K562 (cell line): ENCODE measurements around the gene ISLR2. TPM values are rescaled to one million over a fixed set of nuclear protein-coding genes. Genes with fewer than 3 reads are reported as not detected.

Source experiments
- ATAC-seq: fragments of 200-7000 bp; cut with Tn5 transposase; 3 replicates; pipeline ENCODE4 v1.9.1; 2020; ENCODE audit warnings: moderate library complexity
- BruUV-seq: library from RNA; stranded (reverse); fragments of 400-500 nt; replicated peaks from 2 replicates; lab custom pipeline; 2021; lab: Mats Ljungman, UMichigan
- CTCF ChIA-PET: fragments of 300-600 bp; formaldehyde crosslinking; extraction: SDS; loops from one replicate; lab custom pipeline; 2021; ENCODE audit warnings: low intra/inter-chr PET ratio; lab: Yijun Ruan, JAX
- POLR2A ChIA-PET: fragments of 300-600, 350-650 bp; sonication (Branson Sonifier 250); formaldehyde crosslinking; extraction: SDS; loops from one replicate; lab custom pipeline; 2021; ENCODE audit warnings: antibody characterized with exemption, inconsistent platforms; lab: Yijun Ruan, JAX
- DNase-seq, 4 experiments: peaks; one replicate each; pipeline versions ENCODE4 v3.0.0 to v3.0.0-alpha.2; 2011 to 2018; ENCODE audit warnings: low spot score in 3 of 4, mixed read lengths in 3 of 4; ENCODE audit errors: extremely low read depth in 1 of 4
- FAIRE-seq: peaks from 2 replicates; lab custom pipeline; 2011; peaks lifted over from hg19 to GRCh38; lab: Jason Lieb, UNC
- H2AFZ ChIP-seq: 2 replicates; pipeline ENCODE4 v1.6.0; 2011; ENCODE audit warnings: low read depth, low read length, control low read depth, inconsistent platforms
- H3K27ac ChIP-seq: fragments of 200-600 bp; 3 replicates; pipeline ENCODE4 v1.8.0; 2011; ENCODE audit warnings: low read depth, mild to moderate bottlenecking, control low read depth, inconsistent platforms, low read length, moderate library complexity, mixed read lengths; ENCODE audit errors: extremely low read depth
- H3K27me3 ChIP-seq, 2 experiments: fragments of 300-600 bp in 1 of 2; 2 replicates in 1 of 2; 3 replicates in 1 of 2; pipeline versions ENCODE4 v1.6.0 to v1.8.0; 2011; ENCODE audit warnings: inconsistent platforms in 2 of 2, low read length in 2 of 2, mild to moderate bottlenecking in 1 of 2, mixed read lengths in 1 of 2, moderate library complexity in 1 of 2; ENCODE audit not compliant: control insufficient read depth in 2 of 2, insufficient read depth in 2 of 2
- H3K36me3 ChIP-seq: fragments of 300-600 bp; 3 replicates; pipeline ENCODE4 v1.8.0; 2011; ENCODE audit warnings: mild to moderate bottlenecking, low read length, inconsistent platforms; ENCODE audit not compliant: control insufficient read depth, insufficient read depth
- H3K4me1 ChIP-seq, 2 experiments: fragments of 200-600 bp in 1 of 2; replicated peaks in 1 of 2; 2 replicates in 1 of 2; 3 replicates in 1 of 2; pipeline versions ENCODE4 v1.5.1 to v1.8.0; 2011; ENCODE audit warnings: inconsistent platforms in 2 of 2, low read length in 2 of 2, mild to moderate bottlenecking in 1 of 2, mixed read lengths in 1 of 2, moderate library complexity in 1 of 2; ENCODE audit not compliant: control insufficient read depth in 2 of 2, insufficient read depth in 2 of 2
- H3K4me2 ChIP-seq: 2 replicates; pipeline ENCODE4 v1.6.1; 2011; ENCODE audit warnings: low read length, control low read depth, inconsistent platforms, mixed read lengths; ENCODE audit not compliant: insufficient read depth
- H3K4me3 ChIP-seq: fragments of 200-600 bp; sonication (generic), shearing (Covaris generic); 2 replicates; pipeline ENCODE4 v1.5.1; 2016; ENCODE audit warnings: control low read depth, inconsistent platforms
- H3K79me2 ChIP-seq: fragments of 200-600 bp; 3 replicates; pipeline ENCODE4 v1.8.0; 2011; ENCODE audit warnings: low read length, inconsistent platforms; ENCODE audit not compliant: control insufficient read depth, insufficient read depth
- H3K9ac ChIP-seq, 2 experiments: 2 replicates each; pipeline versions ENCODE4 v1.6.0 to v1.6.1; 2011; ENCODE audit warnings: low read depth in 2 of 2, low read length in 2 of 2, control low read depth in 1 of 2, inconsistent platforms in 1 of 2, mild to moderate bottlenecking in 1 of 2, mixed read lengths in 1 of 2; ENCODE audit not compliant: insufficient read depth in 1 of 2
- H3K9me1 ChIP-seq: one replicate; pipeline ENCODE4 v1.6.0; 2011; ENCODE audit warnings: inconsistent platforms, mild to moderate bottlenecking, low read length, moderate library complexity; ENCODE audit not compliant: control insufficient read depth, insufficient read depth
- H3K9me3 ChIP-seq: replicated peaks from 2 replicates; pipeline ENCODE4 v1.5.1; 2011; ENCODE audit warnings: low read depth, low read length, inconsistent platforms; ENCODE audit not compliant: control insufficient read depth, insufficient read depth
- H4K20me1 ChIP-seq: replicated peaks from 2 replicates; pipeline ENCODE4 v1.6.1; 2011; ENCODE audit warnings: low read length, inconsistent platforms, mixed read lengths; ENCODE audit not compliant: control insufficient read depth, insufficient read depth
- CBX1 ChIP-seq: sonication (generic); IDR thresholded peaks from 2 replicates; pipeline ENCODE4 v1.6.1; 2016; ENCODE audit warnings: antibody characterized with exemption, low read depth, mild to moderate bottlenecking
- ELF2 ChIP-seq: fragments of 250-450 bp; sonication (Bioruptor Pico); IDR thresholded peaks from 2 replicates; pipeline ENCODE4 v1.5.0; 2021; ENCODE audit warnings: mild to moderate bottlenecking
- EP300 ChIP-seq: IDR thresholded peaks from 2 replicates; pipeline ENCODE4 v1.6.1; 2012; ENCODE audit warnings: low read length, improper control_type of control experiment
- FOS ChIP-seq: IDR thresholded peaks from 3 replicates; pipeline ENCODE4 v1.6.1; 2011; ENCODE audit not compliant: insufficient read length; ENCODE audit errors: extremely low read depth
- HMG20A ChIP-seq: fragments of 450-650 bp; formaldehyde crosslinking; conservative IDR thresholded peaks from 2 replicates; pipeline ENCODE4 v1.4.0; 2020; ENCODE audit warnings: mild to moderate bottlenecking, mixed read lengths
- MAFF ChIP-seq: IDR thresholded peaks from 2 replicates; pipeline ENCODE4 v1.6.1; 2012; ENCODE audit warnings: low read length, improper control_type of control experiment
- NFE2L1 ChIP-seq: fragments of 450-650 bp; IDR thresholded peaks from 2 replicates; pipeline ENCODE4 v1.6.1; 2016; ENCODE audit warnings: missing genetic modification characterization, low read depth, mild to moderate bottlenecking, missing compliant biosample characterization, moderate library complexity, borderline replicate concordance
- SRF ChIP-seq, 2 experiments: fragments of 250-450, 450-650 bp in 1 of 2; sonication (Bioruptor Pico) in 1 of 2; sonication (generic) in 1 of 2; formaldehyde crosslinking; IDR thresholded peaks; 2 replicates each; pipeline versions ENCODE4 v1.5.0 to v1.5.1; 2020 to 2022; ENCODE audit warnings: mild to moderate bottlenecking in 1 of 2, missing genetic modification reagents in 1 of 2
- TARDBP ChIP-seq: fragments of 450-650 bp; IDR thresholded peaks from 2 replicates; pipeline ENCODE4 v1.6.1; 2016
- U2AF2 ChIP-seq: fragments of 200-400 bp; formaldehyde crosslinking; optimal IDR thresholded peaks from 2 replicates; pipeline ENCODE3; 2017; ENCODE audit warnings: low read depth, mild to moderate bottlenecking, low read length
- ZNF589 ChIP-seq: fragments of 200-800 bp; sonication (Bioruptor generic); IDR thresholded peaks from 2 replicates; pipeline ENCODE4 v1.6.1; 2016; ENCODE audit warnings: low read depth, missing genetic modification characterization, missing compliant biosample characterization
- ZNF644 ChIP-seq: fragments of 200-800 bp; sonication (Bioruptor generic); IDR thresholded peaks from 2 replicates; pipeline ENCODE4 v1.6.1; 2016; ENCODE audit warnings: low read depth, missing genetic modification characterization, missing compliant biosample characterization
- WGBS: fragments of 100-300 bp; shearing (Covaris generic); methylation state at CpG from one replicate; pipeline ENCODE4 v1.1.6; 2016; ENCODE audit warnings: low coverage, mixed read lengths; ENCODE audit not compliant: insufficient coverage; ENCODE audit errors: missing lambda C conversion rate; 5-methylcytosine and 5-hydroxymethylcytosine counted together
- in situ Hi-C: fragments of 300-500 bp; cut with MboI; formaldehyde crosslinking; loops from 4 replicates; pipeline ENCODE4 v1.15.0; 2018; ENCODE audit warnings: inconsistent platforms, mixed read lengths
- intact Hi-C: fragments of 100-400 bp; cut with micrococcal nuclease; formaldehyde crosslinking; loops from 2 replicates; pipeline ENCODE4 v1.14.2; 2022
- polyA plus RNA-seq, 8 experiments: library from polyadenylated mRNA; depleted of rRNA in 4 of 8; stranded (reverse) in 5 of 8; unstranded in 3 of 8; fragments of >200 nt; fragmentation: Nextera tagmentation in 2 of 8; fragmentation: Illumina TruSeq in 1 of 8; extraction: Ambion mirVana in 2 of 8; extraction: Trizol in 1 of 8; gene quantifications; 2 replicates each; pipeline versions ENCODE4 v1.2.1 to v1.2.3, GENCODE V29; 2011 to 2014; ENCODE audit warnings: inconsistent platforms in 1 of 8, missing spikeins in 1 of 8
- total RNA-seq, 7 experiments: library from RNA; depleted of rRNA in 6 of 7; stranded (reverse); fragments of >200 nt in 6 of 7; fragmentation: Illumina TruSeq in 2 of 7; extraction: Trizol in 2 of 7; gene quantifications; 2 replicates each; pipeline versions ENCODE4 v1.2.1 to v1.2.3, GENCODE V29; 2011 to 2021; ENCODE audit warnings: low replicate concordance in 1 of 7
- TF ChIP-seq, protein P1 (sequence below), 2 experiments: IDR thresholded peaks; 2 replicates each; pipeline ENCODE4 v1.6.1; 2011; ENCODE audit warnings: borderline replicate concordance in 1 of 2, control low read depth in 1 of 2, low read depth in 1 of 2, low read length in 1 of 2, mild to moderate bottlenecking in 1 of 2, mixed read lengths in 1 of 2, moderate library complexity in 1 of 2; ENCODE audit not compliant: insufficient read depth in 1 of 2, insufficient read length in 1 of 2, poor library complexity in 1 of 2, severe bottlenecking in 1 of 2; ENCODE audit errors: extremely low read depth in 1 of 2
- TF ChIP-seq, protein P2 (sequence below): fragments of 450-650 bp; IDR thresholded peaks from 2 replicates; pipeline ENCODE4 v1.7.0; 2016; ENCODE audit warnings: borderline replicate concordance

The ISLR2 gene
- total and polyA plus RNA-seq, 9 of the 15 experiments (the other 6 are each of a cell fraction or from before 2014, with no cell fraction given) = not detected

DNA sequence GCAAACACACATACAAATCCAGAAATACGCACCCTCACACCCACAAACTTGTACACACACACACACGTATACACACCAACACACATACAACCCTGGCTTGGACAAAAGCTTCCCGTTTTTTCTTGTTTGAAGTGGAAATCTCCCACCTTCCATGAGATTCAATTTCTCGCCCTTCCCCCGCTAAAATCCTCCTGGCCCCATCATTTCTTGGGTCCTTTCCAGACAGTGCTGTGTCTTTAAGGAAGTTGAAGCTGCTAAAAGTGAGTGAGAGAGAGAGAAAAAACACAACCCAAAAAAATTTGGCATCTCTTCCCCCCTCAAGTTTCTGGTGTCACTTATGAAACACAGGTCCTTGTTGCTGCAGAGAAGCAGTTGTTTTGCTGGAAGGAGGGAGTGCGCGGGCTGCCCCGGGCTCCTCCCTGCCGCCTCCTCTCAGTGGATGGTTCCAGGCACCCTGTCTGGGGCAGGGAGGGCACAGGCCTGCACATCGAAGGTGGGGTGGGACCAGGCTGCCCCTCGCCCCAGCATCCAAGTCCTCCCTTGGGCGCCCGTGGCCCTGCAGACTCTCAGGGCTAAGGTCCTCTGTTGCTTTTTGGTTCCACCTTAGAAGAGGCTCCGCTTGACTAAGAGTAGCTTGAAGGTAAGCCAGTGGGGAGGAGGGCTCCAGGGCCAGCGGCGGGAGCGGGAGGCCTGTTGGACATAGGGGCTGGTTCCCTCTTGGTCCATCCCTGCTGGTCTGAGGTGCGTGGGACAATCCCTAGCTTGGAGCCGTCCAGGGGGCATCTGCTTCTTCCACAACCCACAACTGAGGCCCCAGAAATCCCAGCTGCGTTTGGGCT is 43.2 kb downstream of the ISLR2 start, which contains the start of gene ISLR:
Gene ISLR (plus strand): TSS at position 331 of the 839 bp plus-strand sequence. CDS start 1,149 bp downstream, outside the sequence.
- CTCF ChIA-PET = no interaction called here
- Histone ChIP-seq H3K9ac (no peak within 1 kb of the TSS), H2AFZ (no peak within 1 kb of the TSS), H4K20me1 (peaks cover 12% of the 10 kb centered on the region), H3K79me2 (no peaks in the 10 kb centered on the region), H3K27me3 (peaks cover 27 to 86% of the 10 kb centered on the region in 2 experiments; a peak in 4 of 5 replicates), H3K4me2 (no peak within 1 kb of the TSS), H3K27ac (no peak within 1 kb of the TSS), H3K36me3 (no peaks in the 10 kb centered on the region), H3K9me1 (no peaks in the 10 kb centered on the region), H3K4me1 (peaks cover 0 to 14% of the 10 kb centered on the region in 2 experiments; a peak in 2 of 5 replicates), H3K4me3 (no peak within 1 kb of the TSS), H3K9me3 (no peaks in the 10 kb centered on the region)
- intact Hi-C loops (no loop called here), in situ Hi-C loops (no loop called here)
- BruUV-seq = no TSS peak
- ATAC-seq (no peak), FAIRE-seq (no peak), DNase-seq (no peak)
- TF ChIP-seq U2AF2 (no peak), HMG20A (CRISPR knock-in tag) (no peak), FOS (no peak), CBX1 (no peak), TARDBP (no peak), ZNF644 (no peak), SRF (CRISPR knock-in tag; IDR thresholded peaks at IDR 0.05) (no peak), MAFF (no peak), EP300 (no peak), NFE2L1 (tag) (no peak), ZNF589 (CRISPR knock-in tag) (no peak), ELF2 (CRISPR knock-in tag) (no peak)
- TF ChIP-seq, protein P1, sequence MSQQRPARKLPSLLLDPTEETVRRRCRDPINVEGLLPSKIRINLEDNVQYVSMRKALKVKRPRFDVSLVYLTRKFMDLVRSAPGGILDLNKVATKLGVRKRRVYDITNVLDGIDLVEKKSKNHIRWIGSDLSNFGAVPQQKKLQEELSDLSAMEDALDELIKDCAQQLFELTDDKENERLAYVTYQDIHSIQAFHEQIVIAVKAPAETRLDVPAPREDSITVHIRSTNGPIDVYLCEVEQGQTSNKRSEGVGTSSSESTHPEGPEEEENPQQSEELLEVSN (IDR thresholded peaks at IDR 0.05; ENCODE audit: borderline replicate concordance in 1 of 2, extremely low read depth in 1 of 2, insufficient read depth in 1 of 2, insufficient read length in 1 of 2, low read depth in 1 of 2, low read length in 1 of 2, poor library complexity in 1 of 2, severe bottlenecking in 1 of 2) = no peak
- TF ChIP-seq, protein P2, sequence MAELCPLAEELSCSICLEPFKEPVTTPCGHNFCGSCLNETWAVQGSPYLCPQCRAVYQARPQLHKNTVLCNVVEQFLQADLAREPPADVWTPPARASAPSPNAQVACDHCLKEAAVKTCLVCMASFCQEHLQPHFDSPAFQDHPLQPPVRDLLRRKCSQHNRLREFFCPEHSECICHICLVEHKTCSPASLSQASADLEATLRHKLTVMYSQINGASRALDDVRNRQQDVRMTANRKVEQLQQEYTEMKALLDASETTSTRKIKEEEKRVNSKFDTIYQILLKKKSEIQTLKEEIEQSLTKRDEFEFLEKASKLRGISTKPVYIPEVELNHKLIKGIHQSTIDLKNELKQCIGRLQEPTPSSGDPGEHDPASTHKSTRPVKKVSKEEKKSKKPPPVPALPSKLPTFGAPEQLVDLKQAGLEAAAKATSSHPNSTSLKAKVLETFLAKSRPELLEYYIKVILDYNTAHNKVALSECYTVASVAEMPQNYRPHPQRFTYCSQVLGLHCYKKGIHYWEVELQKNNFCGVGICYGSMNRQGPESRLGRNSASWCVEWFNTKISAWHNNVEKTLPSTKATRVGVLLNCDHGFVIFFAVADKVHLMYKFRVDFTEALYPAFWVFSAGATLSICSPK = no peak
- WGBS = under 1% methylated on average over 20 of the region's 20 CpGs
- POLR2A ChIA-PET = interaction anchor here (0.7 kb wide), 1 partner anchor 17 kb away, joined by 3 read pairs; no protein-coding TSS in a partner anchor
